Erythroblast (primary cell): ENCODE results near the gene KRT76.

Experiments used
- DNase-seq, 2 experiments: peaks; one replicate each; lab custom pipeline; 2025; lab: John Stamatoyannopoulos, UW
- GATA1 ChIP-seq: IDR thresholded peaks from 2 replicates; pipeline ENCODE4 v1.6.1; 2011; ENCODE audit warnings: low read depth, mild to moderate bottlenecking, control low read depth, low read length, moderate library complexity
- POLR2A ChIP-seq: IDR thresholded peaks from 2 replicates; pipeline ENCODE4 v1.6.1; 2011; ENCODE audit warnings: mild to moderate bottlenecking, low read length

The KRT76 gene

GRCh38 chr12:52817699-52818238 lies 40.6 kb upstream of the KRT76 start:
- DNase-seq, result no peak
- TF ChIP-seq POLR2A, result no peak
- TF ChIP-seq GATA1, result no peak

- no peak for TF ChIP-seq POLR2A
- TF ChIP-seq GATA1, result no peak
These were observed 40.0 kb upstream of the KRT76 start for GRCh38 chr12:52817003-52817698.

GRCh38 chr12:52815676-52816588 lies 38.8 kb upstream of the KRT76 start:
- TF ChIP-seq POLR2A (no peak), GATA1 (no peak)

More at GRCh38 chr12:52817003-52817698, 40.0 kb upstream of the KRT76 start:
- no peak for DNase-seq

GRCh38 chr12:52815161-52815560 lies 38.0 kb upstream of the KRT76 start:
- TF ChIP-seq POLR2A (no peak), GATA1 (no peak)
- DNase-seq, result no peak

More at GRCh38 chr12:52815676-52816588, 38.8 kb upstream of the KRT76 start:
- DNase-seq, result no peak

GRCh38 chr12:52814710-52815155 lies 37.6 kb upstream of the KRT76 start:
- TF ChIP-seq GATA1, result no peak
- TF ChIP-seq POLR2A, result no peak
- no peak for DNase-seq

GRCh38 chr12:52813885-52814709 lies 37.0 kb upstream of the KRT76 start, which contains the start of gene KRT4:
Gene KRT4, minus strand, starts transcription at chr12:52814116. Its CDS starts 58 bp downstream, at chr12:52814058.
- TF ChIP-seq POLR2A, result no peak
- no peak for TF ChIP-seq GATA1
- no peak for DNase-seq

- DNase-seq, result no peak
- TF ChIP-seq POLR2A (no peak), GATA1 (no peak)
These were observed 36.2 kb upstream of the KRT76 start for GRCh38 chr12:52813203-52813819.

- TF ChIP-seq GATA1, result no peak
- no peak for TF ChIP-seq POLR2A
- DNase-seq, result peak in 1 of 2 experiments; percentile 20
These were observed 35.6 kb upstream of the KRT76 start for GRCh38 chr12:52812749-52813148.

GRCh38 chr12:52812073-52812400 lies 34.9 kb upstream of the KRT76 start:
- TF ChIP-seq GATA1, result no peak
- TF ChIP-seq POLR2A, result no peak
- DNase-seq, result no peak

GRCh38 chr12:52811191-52812072 lies 34.3 kb upstream of the KRT76 start:
- TF ChIP-seq POLR2A (no peak), GATA1 (no peak)
- DNase-seq, result no peak

- DNase-seq, result no peak
- TF ChIP-seq GATA1, result no peak
- no peak for TF ChIP-seq POLR2A
These were observed 33.4 kb upstream of the KRT76 start for GRCh38 chr12:52810554-52810953.

GRCh38 chr12:52809166-52809565 lies 32.0 kb upstream of the KRT76 start:
- no peak for DNase-seq
- TF ChIP-seq POLR2A (no peak), GATA1 (no peak)
